Activated CD8-positive, alpha-beta memory T cell treated with anti-CD3 and anti-CD28 coated beads, Interleukin-2, amount 50 U/mL, for 1 hour (primary cell): ENCODE data around the gene WDR62.
A peak's percentile ranks its signal among the peaks of the same experiment; 100 is the strongest.
"Not testable (repeated sequence)": the region's sequence is repeated elsewhere in the genome, so short reads cannot be mapped to it uniquely, and the experiment has no call there.

Experiments
- DNase-seq: peaks from one replicate; pipeline ENCODE4 v3.0.0-alpha.2; 2020; ENCODE audit errors: extremely low read depth

The WDR62 gene

GRCh38 chr19:36108684-36109083, 54.0 kb downstream of the WDR62 start:
- no peak for DNase-seq

GRCh38 chr19:36110487-36111199, 55.9 kb downstream of the WDR62 start, which contains the start of gene OVOL3:
Gene OVOL3, plus strand, starts transcription at chr19:36111143. Its CDS starts 60 bp downstream, at chr19:36111203.
- DNase-seq, result no peak

- DNase-seq, result no peak
Measured at GRCh38 chr19:36111200-36111539, 56.5 kb downstream of the WDR62 start.

GRCh38 chr19:36112678-36113077, 58.0 kb downstream of the WDR62 start:
- no peak for DNase-seq

- DNase-seq, result no peak
Measured at GRCh38 chr19:36113425-36113824, 58.7 kb downstream of the WDR62 start.

GRCh38 chr19:36113894-36114720, 59.4 kb downstream of the WDR62 start:
- DNase-seq, result no peak

GRCh38 chr19:36114721-36115452, 60.2 kb downstream of the WDR62 start, which contains the start of gene POLR2I:
Gene POLR2I, minus strand, starts transcription at chr19:36114875. Its CDS starts 19 bp downstream, at chr19:36114856.
- peak; percentile 99 for DNase-seq

- DNase-seq, result peak; percentile 77
Measured at GRCh38 chr19:36115453-36116343, 61.0 kb downstream of the WDR62 start, which contains the start of gene TBCB. Gene TBCB, plus strand, starts transcription at chr19:36115468. Its CDS starts 93 bp downstream, at chr19:36115561.

GRCh38 chr19:36116344-36116637, 61.6 kb downstream of the WDR62 start:
- no peak for DNase-seq

GRCh38 chr19:36120092-36120983, 65.6 kb downstream of the WDR62 start:
- no peak for DNase-seq

GRCh38 chr19:36120984-36121358, 66.3 kb downstream of the WDR62 start:
- no peak for DNase-seq

- DNase-seq, result no peak
Measured at GRCh38 chr19:36121486-36122124, 66.9 kb downstream of the WDR62 start.

- DNase-seq, result no peak
Measured at GRCh38 chr19:36125557-36125956, 70.9 kb downstream of the WDR62 start.

- no peak for DNase-seq
Measured at GRCh38 chr19:36128392-36128736, 73.7 kb downstream of the WDR62 start.

- DNase-seq, result not testable (repeated sequence)
Measured at GRCh38 chr19:36131221-36131620, 76.5 kb downstream of the WDR62 start.

GRCh38 chr19:36134867-36135266, 80.2 kb downstream of the WDR62 start:
- DNase-seq, result not testable (repeated sequence)

- DNase-seq, result no peak
Measured at GRCh38 chr19:36136964-36137686, 82.4 kb downstream of the WDR62 start.

GRCh38 chr19:36139120-36139472, 84.4 kb downstream of the WDR62 start:
- DNase-seq, result no peak
